HG02973 (cell line): ENCODE measurements around the gene DUOX1.
A peak's percentile ranks its signal among the peaks of the same experiment; 100 is the strongest.

ENCODE experiments used
- ATAC-seq: cut with Tn5 transposase; IDR thresholded peaks from one replicate; pipeline ENCODE4 v1.9.1; 2021; ENCODE audit warnings: moderate library complexity; ENCODE audit not compliant: unreplicated experiment

Gene DUOX1

GRCh38 chr15:45140557-45141250 lies 10.9 kb downstream of the DUOX1 start:
- no peak for ATAC-seq

- no peak for ATAC-seq
Observed at GRCh38 chr15:45141386-45141785, 11.6 kb downstream of the DUOX1 start.

DNA sequence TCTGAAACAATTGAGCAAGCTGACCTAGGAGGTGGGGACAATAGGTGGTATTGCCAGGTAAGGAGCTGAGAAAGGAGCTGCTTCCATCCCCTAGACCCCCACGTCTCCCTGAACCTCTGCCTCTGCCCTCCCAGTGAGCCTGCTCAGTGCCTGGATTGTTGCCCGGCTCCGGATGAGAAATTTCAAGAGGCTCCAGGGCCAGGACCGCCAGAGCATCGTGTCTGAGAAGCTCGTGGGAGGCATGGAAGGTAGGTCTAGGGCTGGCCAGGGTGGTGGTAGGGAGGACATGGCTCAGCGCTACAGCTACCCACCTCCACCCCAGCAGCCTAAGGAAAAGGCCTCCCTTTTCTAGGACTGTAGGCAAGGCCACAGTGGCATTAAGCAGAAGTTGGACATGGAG lies 13.3 kb downstream of the DUOX1 start:
- no peak for ATAC-seq

DNA sequence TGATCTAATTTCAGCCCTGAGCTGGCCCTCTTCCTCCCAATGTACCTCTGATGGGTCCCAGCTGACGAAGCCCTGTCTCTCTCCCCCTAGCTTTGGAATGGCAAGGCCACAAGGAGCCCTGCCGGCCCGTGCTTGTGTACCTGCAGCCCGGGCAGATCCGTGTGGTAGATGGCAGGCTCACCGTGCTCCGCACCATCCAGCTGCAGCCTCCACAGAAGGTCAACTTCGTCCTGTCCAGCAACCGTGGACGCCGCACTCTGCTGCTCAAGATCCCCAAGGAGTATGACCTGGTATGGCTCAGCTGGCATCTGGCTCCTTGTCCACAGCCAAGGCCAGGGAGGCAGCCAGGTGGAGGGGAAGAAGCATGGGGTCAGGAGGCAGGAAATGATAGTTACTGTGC lies 14.2 kb downstream of the DUOX1 start:
- ATAC-seq, result no peak

GRCh38 chr15:45144775-45145174 lies 15.0 kb downstream of the DUOX1 start:
- ATAC-seq, result no peak

DNA sequence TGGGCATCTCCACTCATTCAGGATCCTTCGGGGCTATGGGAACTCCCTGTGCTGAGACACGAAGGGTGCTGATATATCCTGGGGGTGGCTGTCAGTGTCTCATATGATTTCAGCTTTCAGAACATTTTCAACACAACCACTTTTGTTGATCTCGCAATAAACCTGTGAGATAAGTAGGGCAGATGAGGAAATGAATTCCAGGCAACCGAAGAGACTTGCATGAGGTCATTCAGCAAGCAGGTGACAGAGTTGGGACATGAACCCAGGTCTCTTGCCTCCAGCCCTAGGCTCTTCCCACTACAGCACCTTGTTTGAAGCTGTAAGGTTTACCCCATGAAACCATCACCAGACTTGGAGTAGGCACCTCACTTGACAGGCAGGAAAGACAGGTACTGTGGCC lies 16.6 kb downstream of the DUOX1 start:
- ATAC-seq, result no peak

DNA sequence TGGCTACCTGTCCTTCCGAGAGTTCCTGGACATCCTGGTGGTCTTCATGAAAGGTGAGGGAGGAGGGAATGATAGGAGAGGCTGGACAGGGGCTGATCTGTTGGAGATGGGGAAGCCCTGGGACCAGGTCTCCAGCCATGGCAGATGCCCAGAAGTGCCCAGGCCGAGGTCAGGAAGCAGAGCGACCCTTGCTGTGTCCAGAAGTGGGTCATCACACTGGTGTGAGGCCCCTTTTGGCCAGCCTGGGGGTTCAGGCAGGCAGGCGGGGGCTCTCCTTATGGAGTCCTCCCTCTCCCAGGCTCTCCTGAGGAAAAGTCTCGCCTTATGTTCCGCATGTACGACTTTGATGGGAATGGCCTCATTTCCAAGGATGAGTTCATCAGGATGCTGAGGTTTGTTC lies 17.8 kb downstream of the DUOX1 start:
- no peak for ATAC-seq

DNA sequence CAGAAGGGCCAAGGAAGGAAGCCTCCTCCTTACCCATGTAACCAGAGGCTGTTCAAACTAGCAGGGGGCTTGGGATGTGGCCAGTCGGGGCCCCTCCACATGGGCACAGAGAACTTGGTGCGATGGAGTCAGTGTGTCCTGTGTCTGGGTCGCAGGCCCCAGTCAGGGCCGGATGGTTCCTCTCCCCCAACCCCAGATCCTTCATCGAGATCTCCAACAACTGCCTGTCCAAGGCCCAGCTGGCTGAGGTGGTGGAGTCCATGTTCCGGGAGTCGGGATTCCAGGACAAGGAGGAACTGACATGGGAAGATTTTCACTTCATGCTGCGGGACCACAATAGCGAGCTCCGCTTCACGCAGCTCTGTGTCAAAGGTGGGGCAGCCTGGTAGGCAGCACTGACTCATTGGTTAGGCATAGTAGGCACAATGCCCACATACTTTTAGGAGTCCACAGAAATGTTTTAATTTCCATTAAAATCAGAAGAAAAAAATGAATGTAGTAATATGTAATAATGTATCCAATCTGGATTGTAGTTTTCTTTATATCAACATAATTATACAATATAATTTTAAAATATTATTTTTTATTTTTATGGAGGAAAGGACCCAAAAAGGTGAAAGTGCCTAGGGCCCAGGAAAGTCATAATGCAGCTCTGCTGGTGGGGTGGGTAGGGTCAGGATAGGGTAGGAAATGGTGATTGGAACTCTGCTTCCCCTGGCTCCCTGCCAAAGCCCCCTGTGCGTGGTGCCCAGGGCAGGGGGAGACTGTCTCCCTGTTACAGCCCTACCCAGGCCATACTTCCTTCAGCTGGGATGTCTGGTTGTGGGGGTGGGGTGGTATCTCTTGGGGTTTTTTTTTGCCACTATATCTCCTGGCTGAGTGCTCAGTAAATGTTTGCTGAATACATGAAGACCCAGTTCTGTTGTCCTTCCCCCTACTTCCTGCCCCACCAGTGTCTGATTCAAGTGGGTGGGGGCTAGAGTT lies 18.6 kb downstream of the DUOX1 start:
- ATAC-seq, result no peak

DNA sequence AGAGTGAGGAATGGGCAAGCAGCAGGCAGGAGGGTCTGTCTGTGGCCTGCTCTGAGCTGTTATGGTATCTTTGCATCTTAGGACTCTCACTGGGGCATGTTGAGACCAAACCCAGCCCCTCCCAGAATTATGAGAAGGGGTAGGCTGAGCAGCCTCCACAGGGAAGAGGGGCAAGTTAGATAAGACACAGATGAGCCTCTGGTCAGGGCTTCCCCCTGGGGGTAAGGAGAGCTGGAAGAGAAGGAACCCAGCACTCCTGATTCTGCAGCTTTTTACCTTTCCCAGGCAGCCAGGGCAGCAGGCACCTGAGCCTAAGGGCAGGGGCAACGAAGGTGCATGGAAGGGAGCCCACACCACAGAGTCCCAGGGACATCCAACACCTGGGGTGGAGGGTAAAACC lies 19.3 kb downstream of the DUOX1 start:
- ATAC-seq, result no peak

DNA sequence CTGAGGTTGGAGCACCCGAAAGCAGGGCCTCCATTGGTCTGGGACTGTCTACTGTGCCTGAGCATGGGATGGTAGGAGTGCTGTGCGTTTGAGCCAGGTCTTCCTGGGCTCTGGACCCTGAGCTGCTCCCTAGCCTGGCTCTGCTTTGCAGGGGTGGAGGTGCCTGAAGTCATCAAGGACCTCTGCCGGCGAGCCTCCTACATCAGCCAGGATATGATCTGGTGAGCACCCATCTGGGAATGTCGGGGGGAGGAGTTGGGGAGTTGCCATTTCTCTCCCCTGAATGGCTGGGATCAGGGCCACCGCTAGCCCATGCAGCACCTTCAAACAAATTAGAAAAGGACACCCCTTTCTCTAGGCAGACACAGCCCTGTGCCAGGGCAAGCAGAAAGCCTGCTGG lies 20.7 kb downstream of the DUOX1 start:
- ATAC-seq, result no peak

- ATAC-seq, result no peak
Observed at GRCh38 chr15:45150997-45151396, 21.2 kb downstream of the DUOX1 start.

DNA sequence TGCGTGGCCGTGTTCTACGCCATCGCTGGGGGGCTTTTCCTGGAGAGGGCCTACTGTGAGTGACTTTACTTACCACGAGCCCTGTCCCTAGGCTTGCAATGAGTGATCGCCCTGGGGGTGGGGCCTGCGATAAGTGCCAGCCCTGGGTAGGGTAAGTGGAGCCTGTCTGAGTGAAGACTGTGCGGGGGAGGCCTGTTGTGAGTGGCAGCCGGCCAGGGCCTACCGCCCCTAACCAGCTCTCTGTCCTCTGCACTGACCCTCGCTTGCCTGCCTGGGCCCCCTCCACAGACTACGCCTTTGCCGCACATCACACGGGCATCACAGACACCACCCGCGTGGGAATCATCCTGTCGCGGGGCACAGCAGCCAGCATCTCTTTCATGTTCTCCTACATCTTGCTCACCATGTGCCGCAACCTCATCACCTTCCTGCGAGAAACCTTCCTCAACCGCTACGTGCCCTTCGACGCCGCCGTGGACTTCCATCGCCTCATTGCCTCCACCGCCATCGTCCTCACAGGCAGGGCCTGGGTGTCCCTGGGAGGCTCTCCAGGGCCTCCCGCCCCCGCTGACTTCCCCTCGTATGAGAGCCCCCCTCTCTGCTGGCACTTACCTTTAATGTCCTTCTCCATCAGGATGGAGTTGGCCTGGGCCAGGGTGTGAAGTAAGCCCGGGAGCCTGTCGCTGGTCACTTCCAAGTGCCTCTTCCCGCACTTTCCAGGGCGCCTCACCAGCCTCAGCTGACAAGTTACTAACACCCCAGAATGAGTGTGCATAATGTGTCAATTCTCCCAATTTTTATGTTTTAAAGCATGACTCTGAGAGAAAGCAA lies 22.4 kb downstream of the DUOX1 start:
- ATAC-seq, result no peak

- no peak for ATAC-seq
Observed at GRCh38 chr15:45155739-45156138, 25.9 kb downstream of the DUOX1 start.

DNA sequence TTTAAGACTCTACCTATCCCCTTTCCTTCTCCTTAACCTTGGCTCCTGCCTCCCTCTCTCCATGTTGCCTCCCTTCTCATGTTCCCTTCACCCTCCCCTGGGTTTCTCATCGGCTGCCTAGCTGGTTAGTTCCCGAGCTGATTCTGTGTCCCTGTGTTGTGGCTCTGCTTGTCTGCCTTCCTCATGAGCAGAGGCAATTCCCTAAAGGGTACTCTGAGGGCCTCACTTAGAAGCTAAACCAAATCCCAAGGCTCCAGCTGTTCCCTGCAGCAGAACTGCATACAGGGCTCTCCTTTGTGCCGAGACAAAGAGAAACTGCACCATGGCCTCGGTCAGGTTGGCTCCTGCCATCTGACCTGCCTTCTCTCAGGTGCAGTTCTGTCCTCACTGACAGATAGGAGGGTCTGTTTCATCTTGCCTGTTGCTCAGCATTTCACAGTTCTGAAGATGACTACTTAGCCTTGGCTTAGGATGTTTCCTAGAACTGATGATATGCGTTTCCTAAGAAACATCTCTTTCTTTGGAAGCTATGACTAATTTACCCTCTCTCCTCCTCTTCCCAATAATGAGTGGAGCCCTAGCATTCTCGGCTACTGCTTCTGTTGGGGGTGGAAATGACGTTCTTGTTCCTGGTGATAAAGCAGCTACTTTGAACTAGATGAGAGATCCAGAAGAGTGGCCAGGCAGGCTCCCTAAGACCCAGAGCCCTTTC lies 27.1 kb downstream of the DUOX1 start:
- no peak for ATAC-seq

- ATAC-seq, result no peak
Observed at GRCh38 chr15:45157974-45158373, 28.2 kb downstream of the DUOX1 start.

DNA sequence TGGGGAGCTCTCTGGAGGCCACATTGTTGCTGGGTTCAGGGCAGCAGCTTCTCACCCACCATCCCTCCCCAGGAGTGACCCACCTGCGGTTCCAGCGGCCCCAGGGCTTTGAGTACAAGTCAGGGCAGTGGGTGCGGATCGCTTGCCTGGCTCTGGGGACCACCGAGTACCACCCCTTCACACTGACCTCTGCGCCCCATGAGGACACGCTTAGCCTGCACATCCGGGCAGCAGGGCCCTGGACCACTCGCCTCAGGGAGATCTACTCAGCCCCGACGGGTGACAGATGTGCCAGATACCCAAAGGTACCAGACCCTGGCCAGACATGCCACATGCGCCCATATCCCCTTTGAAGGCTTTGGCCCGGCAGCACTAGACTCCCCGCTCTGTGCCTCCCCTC lies 31.9 kb downstream of the DUOX1 start:
- ATAC-seq, result no peak

- ATAC-seq, result peak; percentile 36
Observed at GRCh38 chr15:45162771-45163507, 33.1 kb downstream of the DUOX1 start.

DNA sequence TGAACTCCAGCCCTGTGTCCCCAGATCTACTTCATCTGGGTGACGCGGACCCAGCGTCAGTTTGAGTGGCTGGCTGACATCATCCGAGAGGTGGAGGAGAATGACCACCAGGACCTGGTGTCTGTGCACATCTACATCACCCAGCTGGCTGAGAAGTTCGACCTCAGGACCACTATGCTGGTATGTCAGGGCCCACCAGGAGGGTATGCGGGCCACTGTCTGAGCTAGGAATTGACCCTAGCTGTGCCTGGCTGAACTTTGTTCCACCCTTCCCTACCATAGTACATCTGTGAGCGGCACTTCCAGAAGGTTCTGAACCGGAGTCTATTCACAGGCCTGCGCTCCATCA lies 33.7 kb downstream of the DUOX1 start:
- ATAC-seq, result no peak

GRCh38 chr15:45164914-45165313 lies 35.1 kb downstream of the DUOX1 start:
- no peak for ATAC-seq

GRCh38 chr15:45165536-45165935 lies 35.7 kb downstream of the DUOX1 start:
- ATAC-seq, result no peak
